Suprapubic skin (tissue), 4 donors: ENCODE results near the gene CAPN5. TPM values are rescaled to one million over a fixed set of nuclear protein-coding genes. Genes with fewer than 3 reads are reported as not detected.

ENCODE experiments used
- DNase-seq, 2 donors: peaks; one replicate each; pipeline ENCODE4 v3.0.0-alpha.2; 2019; ENCODE audit warnings: low spot score in 2 of 2
- H3K27ac ChIP-seq: fragments of 200-600 bp; sonication (generic); one replicate; pipeline ENCODE4 v1.5.1; 2019
- H3K27me3 ChIP-seq: fragments of 200-600 bp; sonication (generic); one replicate; pipeline ENCODE4 v1.5.1; 2019
- H3K36me3 ChIP-seq: fragments of 200-600 bp; sonication (generic); one replicate; pipeline ENCODE4 v1.5.1; 2019
- H3K4me1 ChIP-seq: fragments of 200-600 bp; sonication (generic); one replicate; pipeline ENCODE4 v1.5.1; 2019
- H3K4me3 ChIP-seq: fragments of 200-600 bp; sonication (generic); one replicate; pipeline ENCODE4 v1.5.1; 2019; ENCODE audit warnings: mild to moderate bottlenecking
- H3K9me3 ChIP-seq: fragments of 200-600 bp; sonication (generic); one replicate; pipeline ENCODE4 v1.5.1; 2019
- CTCF ChIP-seq, 2 donors: fragments of 200-600 bp in 1 of 2; fragments of 450-650 bp in 1 of 2; sonication (generic) in 1 of 2; IDR thresholded peaks; one replicate each; pipeline ENCODE4 v1.5.1; 2016 to 2019; ENCODE audit warnings: antibody characterized with exemption in 2 of 2, mild to moderate bottlenecking in 1 of 2, moderate library complexity in 1 of 2
- EP300 ChIP-seq: sonication (generic); formaldehyde crosslinking; IDR thresholded peaks from one replicate; pipeline ENCODE4 v1.6.1; 2017; ENCODE audit warnings: antibody characterized with exemption
- POLR2A ChIP-seq, 2 donors: fragments of 450-650 bp; IDR thresholded peaks; one replicate each; pipeline ENCODE4 v1.6.1; 2017; ENCODE audit warnings: antibody characterized with exemption in 2 of 2, mild to moderate bottlenecking in 2 of 2, moderate library complexity in 2 of 2
- POLR2AphosphoS5 ChIP-seq, 3 donors: sonication (generic); formaldehyde crosslinking; IDR thresholded peaks; one replicate each; pipeline ENCODE4 v1.6.1; 2017; ENCODE audit warnings: antibody characterized with exemption in 3 of 3
- WGBS: methylation state at CpG from one replicate; pipeline ENCODE4 v1.1.5; 2018; 5-methylcytosine and 5-hydroxymethylcytosine counted together
- total RNA-seq, 4 donors: library from RNA; depleted of rRNA; stranded (reverse); fragments of >200 nt; gene quantifications; one replicate each; pipeline ENCODE4 v1.1.0, GENCODE V29; 2016

Gene CAPN5
- total RNA-seq, 4 donors from 2014 or later, result 0.87 to 2.0 (median 1.1) TPM

DNA sequence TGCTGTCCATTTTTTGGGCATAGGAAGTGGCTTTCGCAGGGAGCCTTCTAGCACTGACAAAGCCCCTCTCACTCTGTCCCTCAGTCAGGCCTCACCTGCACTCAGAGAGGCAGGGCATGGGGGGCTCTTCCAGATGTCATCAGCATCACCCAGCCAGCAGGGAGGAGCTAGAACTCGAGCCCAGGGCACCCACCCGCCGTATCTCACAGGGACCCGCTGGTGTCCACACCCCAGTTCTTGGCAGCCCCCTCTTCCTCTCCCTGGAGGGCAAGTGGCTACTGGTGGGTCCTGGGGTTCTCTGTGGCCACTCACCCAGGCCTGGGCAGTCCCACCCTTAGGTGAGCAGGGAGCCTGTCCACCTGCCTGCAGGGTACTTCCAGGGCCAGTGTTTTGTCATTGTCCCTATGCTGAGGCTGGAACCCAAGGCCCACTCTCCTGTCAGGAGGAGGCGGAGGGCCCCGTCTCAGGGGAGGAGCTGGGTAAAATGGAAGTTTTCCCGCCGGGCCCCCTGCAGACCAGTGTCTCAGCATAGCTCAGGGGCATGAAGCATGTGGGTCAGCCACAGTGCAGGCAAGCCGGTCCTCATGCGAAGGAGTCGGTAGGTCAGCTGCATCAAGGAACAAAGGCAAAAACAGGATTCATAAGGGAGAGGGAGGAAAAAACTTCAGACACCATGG, 83.1 kb downstream of the CAPN5 start:
- no peak for TF ChIP-seq EP300
- no peak for TF ChIP-seq POLR2AphosphoS5 (IDR thresholded peaks at IDR 0.05)
- H3K36me3 ChIP-seq, result no peaks in the 10 kb centered on the region
- no peaks in the 10 kb centered on the region for H3K9me3 ChIP-seq
- H3K27me3 ChIP-seq, result peaks cover 5% of the 10 kb centered on the region
- no peak for DNase-seq
- 95% methylated on average over 7 of the region's 12 CpGs for WGBS
- H3K4me3 ChIP-seq, result no peak overlapping the region
- H3K4me1 ChIP-seq, result peaks cover 13% of the 10 kb centered on the region
- no peak overlapping the region for H3K27ac ChIP-seq

DNA sequence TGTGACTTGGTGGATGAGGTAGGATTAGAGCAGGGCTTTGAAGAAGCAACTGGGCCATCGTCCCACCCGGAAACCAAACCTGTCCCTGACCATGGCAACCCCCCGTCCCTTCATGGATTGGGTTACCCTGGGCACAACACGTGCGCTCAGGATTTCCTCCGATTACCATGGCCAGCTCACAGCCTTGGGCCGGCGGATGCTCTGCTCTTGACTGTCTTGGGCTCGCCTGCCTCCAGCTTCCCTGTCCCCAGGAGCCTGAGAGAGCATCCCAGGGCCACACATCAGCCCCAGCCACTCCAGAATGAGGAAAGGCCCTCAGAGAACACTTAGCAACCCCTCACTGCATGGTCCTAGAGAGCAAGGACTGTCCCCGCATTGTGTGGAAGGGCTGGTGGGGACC, 84.1 kb downstream of the CAPN5 start:
- 94% methylated on average over 9 of the region's 10 CpGs for WGBS
- H3K4me1 ChIP-seq, result peaks cover 13% of the 10 kb centered on the region

GRCh38 chr11:77151804-77152509, 85.2 kb downstream of the CAPN5 start:
- H3K36me3 ChIP-seq, result no peaks in the 10 kb centered on the region
- peaks cover 13% of the 10 kb centered on the region for H3K4me1 ChIP-seq
- 66% methylated on average over 9 of the region's 11 CpGs for WGBS
- H3K27me3 ChIP-seq, result peaks cover 2% of the 10 kb centered on the region
- no peak for DNase-seq
- no peak overlapping the region for H3K4me3 ChIP-seq
- H3K27ac ChIP-seq, result no peak overlapping the region
- no peaks in the 10 kb centered on the region for H3K9me3 ChIP-seq
- TF ChIP-seq CTCF (IDR thresholded peaks at IDR 0.05) (no peak), EP300 (no peak), POLR2A (IDR thresholded peaks at IDR 0.05) (no peak), POLR2AphosphoS5 (IDR thresholded peaks at IDR 0.05) (no peak)

More for the DNA sequence above, 84.1 kb downstream of the CAPN5 start:
- H3K27me3 ChIP-seq, result peaks cover 5% of the 10 kb centered on the region
- no peak overlapping the region for H3K27ac ChIP-seq
- TF ChIP-seq CTCF (IDR thresholded peaks at IDR 0.05), result no peak
- TF ChIP-seq POLR2A (IDR thresholded peaks at IDR 0.05), result no peak
- TF ChIP-seq POLR2AphosphoS5 (IDR thresholded peaks at IDR 0.05), result no peak
- TF ChIP-seq EP300, result no peak
- no peak overlapping the region for H3K4me3 ChIP-seq
- H3K36me3 ChIP-seq, result no peaks in the 10 kb centered on the region
- no peaks in the 10 kb centered on the region for H3K9me3 ChIP-seq
- no peak for DNase-seq

DNA sequence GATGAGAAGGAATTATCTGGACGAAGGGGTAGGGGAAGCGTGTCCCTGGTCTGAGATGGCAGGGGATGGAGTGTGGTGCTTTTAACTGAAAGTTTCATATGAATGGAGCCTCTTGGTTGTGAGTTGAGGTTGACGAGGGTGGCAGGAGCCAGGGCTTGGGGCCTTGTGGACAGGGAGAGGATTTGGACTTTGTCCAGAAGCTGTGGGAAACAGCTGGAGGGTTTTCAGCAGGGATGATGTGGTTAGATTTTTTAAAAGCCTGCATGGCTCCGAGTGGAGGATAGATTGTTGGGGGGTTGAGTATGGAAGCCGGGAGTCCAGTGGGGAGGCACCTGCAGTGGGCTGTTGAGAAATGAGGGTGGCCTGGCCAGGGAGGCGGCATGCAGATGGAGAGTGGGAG, 86.1 kb downstream of the CAPN5 start:
- H3K27ac ChIP-seq, result no peak overlapping the region
- H3K36me3 ChIP-seq, result no peaks in the 10 kb centered on the region
- TF ChIP-seq CTCF (IDR thresholded peaks at IDR 0.05) (no peak), POLR2AphosphoS5 (IDR thresholded peaks at IDR 0.05) (no peak), POLR2A (IDR thresholded peaks at IDR 0.05) (no peak), EP300 (no peak)
- WGBS, result 76% methylated on average over 6 of the region's 6 CpGs
- DNase-seq, result no peak
- H3K4me1 ChIP-seq, result peaks cover 12% of the 10 kb centered on the region
- peaks cover 1% of the 10 kb centered on the region for H3K27me3 ChIP-seq
- H3K9me3 ChIP-seq, result no peaks in the 10 kb centered on the region
- no peak overlapping the region for H3K4me3 ChIP-seq

GRCh38 chr11:77153276-77154185, 86.8 kb downstream of the CAPN5 start:
- no peak overlapping the region for H3K27ac ChIP-seq
- no peaks in the 10 kb centered on the region for H3K36me3 ChIP-seq
- WGBS, result 86% methylated on average over 20 of the region's 20 CpGs
- H3K27me3 ChIP-seq, result no peaks in the 10 kb centered on the region
- peaks cover 14% of the 10 kb centered on the region for H3K4me1 ChIP-seq
- no peak overlapping the region for H3K4me3 ChIP-seq
- DNase-seq, result no peak
- TF ChIP-seq EP300, result no peak
- no peaks in the 10 kb centered on the region for H3K9me3 ChIP-seq
